ENCODE measurements around the gene YBX1. TPM values are rescaled to one million over a fixed set of nuclear protein-coding genes. Genes with fewer than 3 reads are reported as not detected.
"Not testable (repeated sequence)": the region's sequence is repeated elsewhere in the genome, so short reads cannot be mapped to it uniquely, and the experiment has no call there.

YBX1 gene
- polyA plus RNA-seq, 1 donor = 1,149 TPM

DNA sequence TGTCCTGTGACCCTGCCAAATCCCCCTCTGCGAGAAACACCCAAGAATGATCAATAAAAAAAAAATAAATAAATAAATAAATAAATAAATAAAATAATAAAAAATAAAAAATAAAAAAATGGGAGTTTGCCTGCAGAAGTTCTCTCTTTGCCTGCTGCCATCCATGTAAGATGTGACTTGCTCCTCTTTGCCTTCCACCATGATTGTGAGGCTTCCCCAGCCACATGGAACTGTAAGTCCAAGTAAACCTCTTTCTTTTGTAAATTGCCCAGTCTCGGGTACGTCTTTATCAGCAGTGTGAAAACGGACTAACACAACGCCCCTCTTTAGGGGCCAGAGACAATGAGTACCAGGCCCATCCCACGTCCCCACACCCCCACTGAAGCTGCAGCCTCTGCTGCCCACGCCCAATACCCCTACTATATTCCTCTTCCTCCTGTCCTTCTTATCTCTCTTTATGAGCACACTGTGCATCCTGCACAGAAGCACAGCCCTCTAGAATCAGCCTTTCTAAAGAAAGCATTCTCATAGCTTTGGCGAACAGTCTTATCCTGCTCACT lies 69.4 kb downstream of the YBX1 start:
- DNase-seq = not testable (repeated sequence)

GRCh38 chr1:42752284-42752683 lies 70.1 kb downstream of the YBX1 start:
- DNase-seq = no peak

GRCh38 chr1:42753070-42753469 lies 70.9 kb downstream of the YBX1 start:
- no peak for DNase-seq

Other genes with a start within 250 kb of the YBX1 start
- gene ZMYND12, start 226.4 kb upstream of the YBX1 start, polyA plus RNA-seq (ENCODE audit: insufficient read length) = 0.48 TPM
- 32.8 TPM for gene PPCS, start 225.9 kb upstream of the YBX1 start, polyA plus RNA-seq (ENCODE audit: insufficient read length)
- gene CCDC30, start 219.1 kb upstream of the YBX1 start, polyA plus RNA-seq (ENCODE audit: insufficient read length) = 2.5 TPM
- gene PPIH, start 24.0 kb upstream of the YBX1 start, polyA plus RNA-seq (ENCODE audit: insufficient read length) = 34.8 TPM
- gene CLDN19, start 57.8 kb downstream of the YBX1 start, polyA plus RNA-seq (ENCODE audit: insufficient read length) = 0.31 TPM
- 55.1 TPM for gene P3H1, start 84.6 kb downstream of the YBX1 start, polyA plus RNA-seq (ENCODE audit: insufficient read length)
- 10.1 TPM for gene C1orf50, start 84.8 kb downstream of the YBX1 start, polyA plus RNA-seq (ENCODE audit: insufficient read length)
- gene TMEM269, start 102.6 kb downstream of the YBX1 start, polyA plus RNA-seq (ENCODE audit: insufficient read length) = 0.79 TPM
- 8.2 TPM for gene ERMAP, start 134.7 kb downstream of the YBX1 start, polyA plus RNA-seq (ENCODE audit: insufficient read length)
- gene SVBP, start 135.0 kb downstream of the YBX1 start, polyA plus RNA-seq (ENCODE audit: insufficient read length) = 48.6 TPM
- gene ZNF691, start 164.2 kb downstream of the YBX1 start, polyA plus RNA-seq (ENCODE audit: insufficient read length) = 9.9 TPM

All from hindlimb muscle (tissue), 1 donor.